Gastrocnemius medialis (tissue), 4 donors: ENCODE data around the gene TIMM17A. TPM values are rescaled to one million over a fixed set of nuclear protein-coding genes. Genes with fewer than 3 reads are reported as not detected.

Experiments used
- ATAC-seq, 2 donors: fragments of 150-250 bp; one replicate each; pipeline ENCODE4 v1.9.1; 2016
- DNase-seq, 2 donors: peaks; one replicate each; pipeline ENCODE4 v3.0.0-alpha.2; 2019
- H3K27ac ChIP-seq, 4 donors: fragments of 200-600 bp; sonication (generic); 1 replicate in 1 of 4; 2 replicates in 3 of 4; pipeline ENCODE4 v1.5.1; 2016 to 2018; ENCODE audit warnings: mild to moderate bottlenecking in 2 of 4, moderate library complexity in 1 of 4
- H3K27me3 ChIP-seq, 3 donors: fragments of 200-600 bp; sonication (generic) in 2 of 3; 1 replicate in 1 of 3; 2 replicates in 2 of 3; pipeline versions ENCODE4 v1.5.1 to v1.6.0; 2016 to 2019; ENCODE audit warnings: mild to moderate bottlenecking in 1 of 3, moderate library complexity in 1 of 3
- H3K36me3 ChIP-seq, 2 donors: fragments of 200-600 bp; sonication (generic) in 1 of 2; one replicate each; pipeline ENCODE4 v1.5.1; 2017 to 2018
- H3K4me1 ChIP-seq, 2 donors: fragments of 200-600 bp; sonication (generic) in 1 of 2; one replicate each; pipeline ENCODE4 v1.5.1; 2016 to 2017; ENCODE audit warnings: mild to moderate bottlenecking in 2 of 2
- H3K4me3 ChIP-seq, 4 donors: fragments of 200-600 bp; sonication (generic) in 3 of 4; 1 replicate in 1 of 4; 2 replicates in 3 of 4; pipeline ENCODE4 v1.5.1; 2016 to 2019; ENCODE audit warnings: mild to moderate bottlenecking in 2 of 4
- H3K9me3 ChIP-seq, 3 donors: fragments of 200-600 bp; sonication (generic) in 2 of 3; 1 replicate in 1 of 3; 2 replicates in 2 of 3; pipeline ENCODE4 v1.5.1; 2016 to 2019
- POLR2A ChIP-seq, 2 donors: fragments of 450-650 bp; IDR thresholded peaks; one replicate each; pipeline ENCODE4 v1.6.1; 2017; ENCODE audit warnings: antibody characterized with exemption in 2 of 2, mild to moderate bottlenecking in 2 of 2, moderate library complexity in 2 of 2
- in situ Hi-C, 4 donors: fragments of 200-750 bp; cut with MboI; loops; one replicate each; pipeline versions ENCODE4 v1.15.0 to v1.8.0; 2017; ENCODE audit warnings: low sequenced_read_pairs in 4 of 4
- intact Hi-C: fragments of 100-400 bp; cut with DNase I; formaldehyde crosslinking; loops from one replicate; pipeline ENCODE4 v1.15.1; 2023; ENCODE audit warnings: low total_unique reads
- total RNA-seq, 4 donors: library from RNA; depleted of rRNA; stranded (reverse); fragments of >200 nt; gene quantifications; one replicate each; pipeline versions ENCODE4 v1.1.0 to v1.2.3, GENCODE V29; 2016
- TF ChIP-seq, protein P1 (sequence below), 5 experiments: fragments of 450-650 bp in 3 of 5; fragments of 200-600 bp in 2 of 5; sonication (generic) in 2 of 5; IDR thresholded peaks in 4 of 5; conservative IDR thresholded peaks in 1 of 5; 1 replicate in 4 of 5; 2 replicates in 1 of 5; pipeline ENCODE4 v1.5.1; 2016 to 2019; ENCODE audit warnings: antibody characterized with exemption in 5 of 5, mild to moderate bottlenecking in 3 of 5, moderate library complexity in 3 of 5

The TIMM17A gene
- total RNA-seq: 10 to 100 TPM; 33.6 to 67.6 (median 43.3) TPM

DNA sequence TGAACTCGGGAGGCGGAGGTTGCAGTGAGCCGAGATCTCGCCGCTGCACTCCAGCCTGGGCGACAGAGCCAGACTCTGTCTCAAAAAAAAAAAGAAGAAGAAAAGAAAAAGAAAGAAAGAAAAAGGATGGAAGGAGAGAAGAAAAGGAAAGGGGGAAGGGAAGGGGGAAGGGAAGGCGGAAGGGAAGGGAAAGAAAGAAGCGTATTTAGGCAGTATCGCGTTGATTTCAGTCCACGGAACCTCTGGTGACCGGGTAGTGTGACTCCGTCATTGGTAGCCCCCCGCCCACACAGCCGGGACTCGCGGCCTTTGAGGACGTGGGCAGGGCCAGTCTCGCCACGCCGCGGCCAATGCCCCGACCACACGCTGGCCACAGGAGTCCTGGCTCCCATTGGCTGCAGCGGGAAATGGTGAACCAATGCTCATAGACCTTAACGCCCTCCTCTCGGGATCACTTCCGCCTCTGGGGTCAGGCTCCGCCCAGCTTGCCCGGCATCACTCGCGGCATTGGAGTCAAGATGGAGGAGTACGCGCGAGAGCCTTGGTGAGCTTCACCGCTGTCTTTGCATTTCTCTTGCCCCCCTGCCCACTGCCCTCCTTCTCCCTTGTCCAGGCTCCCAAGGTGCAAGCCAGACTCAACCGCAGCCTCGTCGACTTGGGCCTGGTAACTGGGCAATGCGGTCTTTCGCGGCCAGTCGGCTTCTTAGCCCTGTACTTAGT is at the start of gene TIMM17A:
Gene TIMM17A (plus strand): TSS at position 495 of the 720 bp plus-strand sequence. CDS start 24 bp downstream, at position 519.
- Histone ChIP-seq H3K27me3 (no peaks in the 10 kb centered on the region), H3K36me3 (peaks cover 0 to 22% of the 10 kb centered on the region in 2 donors), H3K27ac (peak within 1 kb of the TSS; percentile 84 to 91 (median 87)), H3K9me3 (no peaks in the 10 kb centered on the region), H3K4me1 (peaks cover 9 to 17% of the 10 kb centered on the region in 2 donors), H3K4me3 (peak within 1 kb of the TSS; percentile 81 to 93 (median 86))
- in situ Hi-C loops (no loop called here), intact Hi-C loops (loop anchor here (2.0 kb wide), 2 partner anchors 28 to 66 kb away; partner anchors contain the start of genes RNPEP and SHISA4)
- DNase-seq: peak; percentile 96 to 97
- TF ChIP-seq POLR2A (IDR thresholded peaks at IDR 0.05): peak; percentile 86 to 93
- TF ChIP-seq, protein P1, sequence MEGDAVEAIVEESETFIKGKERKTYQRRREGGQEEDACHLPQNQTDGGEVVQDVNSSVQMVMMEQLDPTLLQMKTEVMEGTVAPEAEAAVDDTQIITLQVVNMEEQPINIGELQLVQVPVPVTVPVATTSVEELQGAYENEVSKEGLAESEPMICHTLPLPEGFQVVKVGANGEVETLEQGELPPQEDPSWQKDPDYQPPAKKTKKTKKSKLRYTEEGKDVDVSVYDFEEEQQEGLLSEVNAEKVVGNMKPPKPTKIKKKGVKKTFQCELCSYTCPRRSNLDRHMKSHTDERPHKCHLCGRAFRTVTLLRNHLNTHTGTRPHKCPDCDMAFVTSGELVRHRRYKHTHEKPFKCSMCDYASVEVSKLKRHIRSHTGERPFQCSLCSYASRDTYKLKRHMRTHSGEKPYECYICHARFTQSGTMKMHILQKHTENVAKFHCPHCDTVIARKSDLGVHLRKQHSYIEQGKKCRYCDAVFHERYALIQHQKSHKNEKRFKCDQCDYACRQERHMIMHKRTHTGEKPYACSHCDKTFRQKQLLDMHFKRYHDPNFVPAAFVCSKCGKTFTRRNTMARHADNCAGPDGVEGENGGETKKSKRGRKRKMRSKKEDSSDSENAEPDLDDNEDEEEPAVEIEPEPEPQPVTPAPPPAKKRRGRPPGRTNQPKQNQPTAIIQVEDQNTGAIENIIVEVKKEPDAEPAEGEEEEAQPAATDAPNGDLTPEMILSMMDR (IDR thresholded peaks at IDR 0.05 in 4 of 5, conservative IDR thresholded peaks at IDR 0.05 in 1 of 5): no peak
- ATAC-seq: peak; percentile 99 to 100

GRCh38 chr1:201906336-201906735 is 49.0 kb upstream of the TIMM17A start:
- H3K4me3 ChIP-seq: no peak overlapping the region
- TF ChIP-seq POLR2A (IDR thresholded peaks at IDR 0.05): no peak
- TF ChIP-seq, protein P1 (IDR thresholded peaks at IDR 0.05 in 4 of 5, conservative IDR thresholded peaks at IDR 0.05 in 1 of 5): no peak
- DNase-seq: no peak
- peaks cover 24 to 41% of the 10 kb centered on the region in 2 donors for H3K4me1 ChIP-seq
- ATAC-seq: no peak
- peak overlapping the region; percentile 15 to 75 (median 72) for H3K27ac ChIP-seq
- H3K9me3 ChIP-seq: no peaks in the 10 kb centered on the region
- no peaks in the 10 kb centered on the region for H3K27me3 ChIP-seq
- intact Hi-C loops (no loop called here), in situ Hi-C loops (no loop called here)
- H3K36me3 ChIP-seq: no peaks in the 10 kb centered on the region

DNA sequence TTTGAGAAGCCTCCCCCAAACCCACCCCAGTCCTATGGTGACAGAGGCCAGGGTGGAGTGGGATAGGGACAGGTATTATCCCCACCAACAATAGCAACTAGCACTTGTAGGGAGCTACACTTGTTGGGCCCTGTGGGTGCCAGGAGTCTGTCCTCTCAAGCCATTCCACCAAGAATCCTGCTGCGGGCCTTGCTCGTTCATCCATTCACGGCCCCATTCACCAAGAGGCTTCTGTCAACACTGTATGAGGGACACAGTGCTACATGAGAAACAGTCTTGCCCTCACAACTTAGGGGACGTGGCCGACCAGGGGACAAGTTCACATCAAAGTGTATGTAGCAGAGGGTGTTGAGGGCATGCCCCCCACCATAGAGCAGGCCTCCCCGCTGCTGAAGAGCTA is 47.7 kb upstream of the TIMM17A start:
- Histone ChIP-seq H3K27ac (peak overlapping the region; percentile 3 to 75 (median 72)), H3K4me3 (no peak overlapping the region), H3K36me3 (no peaks in the 10 kb centered on the region), H3K27me3 (no peaks in the 10 kb centered on the region), H3K9me3 (no peaks in the 10 kb centered on the region), H3K4me1 (peaks cover 18 to 39% of the 10 kb centered on the region in 2 donors)
- no peak for DNase-seq
- intact Hi-C loops: no loop called here
- in situ Hi-C loops: no loop called here
- TF ChIP-seq, protein P1 (IDR thresholded peaks at IDR 0.05 in 4 of 5, conservative IDR thresholded peaks at IDR 0.05 in 1 of 5): no peak
- no peak for TF ChIP-seq POLR2A (IDR thresholded peaks at IDR 0.05)
- ATAC-seq: no peak

DNA sequence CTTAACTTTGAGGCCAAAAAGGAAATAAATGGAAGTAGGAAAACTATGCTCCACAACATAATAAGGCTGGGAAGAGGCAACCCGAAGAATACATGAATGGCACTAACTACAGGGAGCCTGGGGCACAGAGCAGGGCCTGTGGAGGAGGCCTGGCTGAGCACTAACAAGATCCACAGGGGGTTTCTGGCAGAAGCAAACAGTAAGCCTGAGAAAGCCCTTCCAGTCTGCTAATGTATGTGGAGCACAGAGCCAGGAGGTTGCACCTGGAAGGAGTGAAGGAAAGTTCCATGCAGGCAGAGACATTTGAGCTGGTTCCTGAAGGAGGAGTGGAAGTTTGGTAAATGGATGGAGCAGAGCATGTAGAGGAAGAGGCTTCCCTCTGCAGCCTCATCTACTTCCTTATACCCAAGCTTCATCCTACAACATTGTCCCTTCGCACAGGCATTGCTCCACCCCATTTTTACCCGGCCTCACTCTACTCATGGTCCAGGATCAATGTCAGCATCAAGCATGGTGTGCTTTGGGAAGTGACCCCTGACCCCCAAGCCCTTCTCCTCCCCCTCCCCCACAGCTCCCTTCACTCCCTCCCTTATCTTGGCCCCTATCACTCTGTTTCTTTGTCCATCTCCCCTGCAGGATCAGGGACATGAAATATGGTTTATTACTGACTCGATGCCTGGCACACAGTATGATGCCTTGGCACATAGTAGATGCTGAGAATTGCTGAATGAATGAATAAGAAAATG is 43.3 kb upstream of the TIMM17A start:
- in situ Hi-C loops: no loop called here
- Histone ChIP-seq H3K4me1 (peaks cover 20 to 33% of the 10 kb centered on the region in 2 donors), H3K36me3 (no peaks in the 10 kb centered on the region), H3K27ac (peak overlapping the region in 3 of 4 donors; percentile 13 to 72 (median 58)), H3K27me3 (no peaks in the 10 kb centered on the region), H3K4me3 (no peak overlapping the region), H3K9me3 (no peaks in the 10 kb centered on the region)
- intact Hi-C loops: no loop called here
- no peak for DNase-seq
- no peak for ATAC-seq
- TF ChIP-seq POLR2A (IDR thresholded peaks at IDR 0.05): no peak
- TF ChIP-seq, protein P1 (IDR thresholded peaks at IDR 0.05 in 4 of 5, conservative IDR thresholded peaks at IDR 0.05 in 1 of 5): no peak
